Endometrial microvascular endothelial cells (primary cell): Measurements from ENCODE around the gene FARP2. TPM values are rescaled to one million over a fixed set of nuclear protein-coding genes. Genes with fewer than 3 reads are reported as not detected.
"Not testable (repeated sequence)": the region's sequence is repeated elsewhere in the genome, so short reads cannot be mapped to it uniquely, and the experiment has no call there.

Experiments
- in situ Hi-C: cut with HindIII; loops from 2 replicates; pipeline ENCODE4 v1.10.0; 2017; ENCODE audit warnings: low sequenced_read_pairs, low pct_unique_long_range_greater_than_20kb; ENCODE audit errors: inconsistent ontology term
- total RNA-seq: library from RNA; depleted of rRNA; stranded (reverse); fragments of >200 nt; gene quantifications from one replicate; pipeline ENCODE4 v1.2.3, GENCODE V29; 2015; ENCODE audit errors: inconsistent ontology term

Gene FARP2
- total RNA-seq, 1 donor from 2014 or later = 58.1 TPM

DNA sequence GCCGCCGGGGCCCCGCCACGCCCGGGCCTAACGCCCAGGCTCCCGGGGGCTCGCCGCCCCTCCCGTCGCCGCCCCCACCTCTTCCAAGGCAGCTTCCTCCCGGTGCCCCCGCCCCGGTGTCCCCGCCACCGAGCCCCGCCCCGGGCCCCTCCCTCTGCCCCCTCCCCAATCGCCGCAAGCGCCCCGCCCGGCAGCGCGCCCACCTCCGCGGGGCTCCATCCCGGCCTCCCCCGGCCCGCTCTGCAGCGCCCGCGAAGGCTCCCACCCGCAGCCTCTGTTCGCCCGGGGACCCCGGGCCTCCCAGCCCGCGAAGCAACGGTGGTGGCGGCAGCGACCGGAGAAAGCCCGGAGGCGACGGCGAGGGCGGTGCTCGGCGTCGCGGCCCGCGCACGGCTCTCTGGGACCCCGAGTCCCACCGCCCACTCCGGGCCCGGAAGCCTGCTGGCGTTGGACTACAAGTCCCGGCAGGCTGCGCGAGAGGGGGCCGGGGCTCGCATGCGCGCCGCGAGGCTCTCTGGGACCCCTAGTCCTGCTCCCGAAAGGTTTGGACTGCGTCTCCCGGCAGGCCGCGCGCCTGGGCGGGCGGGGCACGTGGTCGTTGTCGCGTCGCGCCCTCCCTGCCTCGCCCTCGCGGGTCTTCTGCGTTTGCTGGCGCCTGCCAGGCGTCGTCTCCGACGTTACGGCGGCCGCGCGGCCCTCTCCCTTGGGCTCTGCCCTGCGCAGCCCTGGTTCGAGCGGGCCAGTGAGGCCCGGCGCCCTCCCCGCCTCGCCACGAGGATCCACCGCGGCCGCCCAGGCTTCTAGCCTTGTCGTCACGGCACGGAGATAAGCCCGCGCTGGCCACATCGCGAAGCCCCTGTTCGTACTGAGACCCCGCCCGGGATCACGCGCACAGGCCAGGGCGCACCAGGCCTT lies 152.4 kb downstream of the FARP2 start, which contains the start of gene STK25:
Gene STK25, minus strand, starts transcription at position 345 of the 915 bp plus-strand sequence. CDS start 549 bp downstream, outside the sequence.
- in situ Hi-C loops = no loop called here

- in situ Hi-C loops = no loop called here
Observed at GRCh38 chr2:241509155-241509784, 153.2 kb downstream of the FARP2 start.

GRCh38 chr2:241511091-241511741 lies 155.1 kb downstream of the FARP2 start:
- in situ Hi-C loops = no loop called here

DNA sequence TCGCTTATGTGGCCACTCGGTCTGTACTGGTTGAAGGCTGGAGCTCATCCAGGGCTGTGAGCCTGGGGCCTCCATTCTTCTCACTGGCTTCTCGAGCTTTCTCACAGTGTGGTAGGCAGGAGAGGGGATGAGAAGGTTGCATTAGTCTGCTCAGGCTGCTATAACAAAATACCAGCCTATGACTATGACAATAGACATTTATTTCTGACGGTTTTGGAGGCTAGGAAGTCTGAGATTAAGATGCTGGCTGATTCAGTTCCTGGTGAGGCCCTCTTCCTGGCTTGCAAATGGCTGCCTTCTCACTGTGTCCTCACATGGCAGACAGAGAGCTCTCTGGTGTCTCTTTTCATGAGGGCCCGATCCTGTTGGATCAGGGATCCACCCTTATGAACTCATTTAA lies 158.5 kb downstream of the FARP2 start:
- in situ Hi-C loops = no loop called here

DNA sequence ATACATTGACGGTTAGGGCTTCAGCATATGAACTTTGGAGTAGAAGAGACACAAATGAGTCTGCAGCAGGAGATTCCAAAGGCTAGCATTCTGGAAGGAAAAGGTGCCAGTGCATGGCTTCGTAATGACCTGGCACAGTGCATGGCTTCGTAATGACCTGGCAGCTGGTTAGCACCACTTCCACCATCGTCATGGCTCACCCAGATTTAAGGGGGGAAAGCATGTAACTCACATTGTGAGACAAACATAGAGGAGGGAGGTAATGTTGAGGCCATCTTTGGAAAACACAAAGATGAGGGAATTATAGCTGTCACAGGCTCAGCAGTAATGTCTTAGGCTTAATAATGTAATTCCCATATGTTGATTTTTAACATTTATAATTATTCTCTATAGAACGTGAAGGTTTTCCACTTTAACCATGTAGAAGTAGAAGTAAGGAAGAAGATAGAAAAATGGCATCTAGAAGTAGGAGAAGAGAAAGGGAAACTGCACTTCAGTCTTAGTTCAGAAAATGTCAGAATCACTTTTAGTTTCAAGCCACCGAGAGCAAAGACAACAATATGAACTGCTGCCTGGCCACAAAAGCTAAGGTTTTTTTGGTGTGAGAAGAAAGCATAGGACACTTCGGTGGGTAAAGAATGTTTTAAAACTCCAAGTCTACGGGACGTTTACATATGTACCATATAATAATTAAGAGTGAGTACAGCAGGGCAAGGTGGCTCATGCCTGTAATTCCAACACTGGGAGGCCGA lies 159.1 kb downstream of the FARP2 start:
- in situ Hi-C loops = no loop called here

DNA sequence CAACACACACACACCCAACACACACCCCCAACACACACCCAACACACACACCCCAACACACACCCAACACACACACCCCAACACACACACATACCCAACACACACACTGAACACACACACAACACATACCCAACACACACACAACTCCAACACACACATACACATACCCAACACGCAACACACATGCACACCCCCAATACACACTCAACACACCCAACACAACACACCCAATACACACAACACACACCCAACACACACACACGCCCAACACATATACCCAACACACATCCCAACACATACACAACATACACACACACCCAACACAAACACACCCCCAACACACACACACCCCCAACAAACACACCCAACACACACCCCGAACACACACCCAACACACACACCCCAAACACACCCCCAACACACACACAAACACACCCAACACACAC lies 160.5 kb downstream of the FARP2 start:
- in situ Hi-C loops = no loop called here

DNA sequence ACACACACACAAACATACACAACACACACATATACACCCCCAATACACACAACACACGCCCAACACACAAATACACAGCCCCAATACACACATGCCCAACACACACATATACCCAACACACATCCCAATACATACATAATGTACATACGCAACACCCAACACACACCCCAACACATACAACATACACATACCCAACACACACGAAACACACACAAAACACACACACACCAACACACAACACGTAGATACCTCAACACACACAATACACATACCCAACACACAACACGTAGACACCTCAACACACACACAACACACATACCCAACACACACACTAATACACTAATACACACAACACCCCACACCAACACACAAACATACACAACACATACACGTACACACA lies 161.2 kb downstream of the FARP2 start:
- in situ Hi-C loops = no loop called here

GRCh38 chr2:241519669-241520068 lies 163.6 kb downstream of the FARP2 start:
- in situ Hi-C loops = no loop called here

- in situ Hi-C loops = no loop called here
Observed at GRCh38 chr2:241522477-241522876, 166.4 kb downstream of the FARP2 start.

DNA sequence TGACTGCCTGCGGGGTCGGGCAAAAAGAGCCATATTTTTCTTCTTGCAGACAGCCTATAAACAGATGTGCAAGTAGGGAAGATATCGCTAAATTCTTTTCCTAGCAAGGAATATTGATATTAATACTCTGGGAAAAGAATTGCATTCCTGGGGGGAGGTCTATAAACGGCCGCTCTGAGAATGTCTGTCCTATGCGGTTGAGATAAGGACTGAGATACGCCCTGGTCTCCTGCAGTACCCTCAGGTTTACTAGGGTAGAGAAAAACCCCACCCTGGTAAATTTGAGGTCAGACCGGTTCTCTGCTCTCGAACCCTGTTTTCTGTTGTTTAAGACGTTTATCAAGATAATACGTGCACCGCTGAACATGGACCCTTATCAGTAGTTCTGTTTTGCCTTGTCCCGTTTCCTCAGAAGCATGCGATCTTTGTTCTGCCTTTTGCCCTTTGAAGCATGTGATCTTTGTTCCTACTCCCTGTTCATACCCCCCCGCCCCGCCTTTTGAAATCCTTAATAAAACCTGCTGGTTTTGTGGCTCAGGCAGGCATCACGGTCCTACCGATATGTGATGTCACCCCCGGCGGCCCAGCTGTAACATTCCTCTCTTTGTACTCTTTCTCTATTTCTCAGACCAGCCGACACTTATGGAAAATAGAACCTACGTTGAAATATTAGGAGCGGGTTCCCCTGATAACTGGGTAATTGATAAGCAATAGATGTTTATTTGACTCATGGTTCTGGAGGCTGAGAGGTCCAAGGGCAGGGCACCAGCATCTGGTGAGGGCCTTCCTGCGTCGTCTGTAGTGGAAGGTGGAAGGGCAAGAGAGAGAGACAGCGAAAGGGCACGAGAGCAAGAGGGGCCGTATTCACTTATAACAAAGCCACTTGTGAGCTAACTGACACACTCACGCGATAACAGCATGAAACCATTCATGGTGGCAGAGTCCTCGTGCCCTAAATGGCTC lies 170.0 kb downstream of the FARP2 start:
- in situ Hi-C loops = not testable (repeated sequence)

GRCh38 chr2:241530571-241530970 lies 174.5 kb downstream of the FARP2 start:
- in situ Hi-C loops = no loop called here

- in situ Hi-C loops = no loop called here
Observed at GRCh38 chr2:241531161-241531722, 175.2 kb downstream of the FARP2 start.

DNA sequence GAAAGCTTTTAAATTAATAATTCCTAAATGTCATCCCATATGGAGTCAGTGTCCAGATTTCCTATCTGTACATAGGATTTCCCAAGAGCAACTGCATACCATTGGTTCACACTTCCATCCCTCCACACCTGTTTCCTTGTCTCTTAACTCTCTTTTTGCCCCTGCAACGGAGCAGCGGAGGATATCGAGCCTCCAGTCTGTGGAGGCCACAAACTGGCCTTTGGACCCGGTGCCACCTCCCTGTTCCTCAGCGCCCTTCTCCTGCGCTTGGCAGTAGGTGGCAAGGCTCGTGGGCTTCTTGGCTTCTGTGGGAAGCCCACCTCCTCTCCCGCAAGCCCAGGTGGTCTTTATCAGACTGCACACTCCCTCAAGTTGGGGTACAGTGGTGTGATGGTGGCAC lies 176.1 kb downstream of the FARP2 start:
- in situ Hi-C loops = no loop called here

DNA sequence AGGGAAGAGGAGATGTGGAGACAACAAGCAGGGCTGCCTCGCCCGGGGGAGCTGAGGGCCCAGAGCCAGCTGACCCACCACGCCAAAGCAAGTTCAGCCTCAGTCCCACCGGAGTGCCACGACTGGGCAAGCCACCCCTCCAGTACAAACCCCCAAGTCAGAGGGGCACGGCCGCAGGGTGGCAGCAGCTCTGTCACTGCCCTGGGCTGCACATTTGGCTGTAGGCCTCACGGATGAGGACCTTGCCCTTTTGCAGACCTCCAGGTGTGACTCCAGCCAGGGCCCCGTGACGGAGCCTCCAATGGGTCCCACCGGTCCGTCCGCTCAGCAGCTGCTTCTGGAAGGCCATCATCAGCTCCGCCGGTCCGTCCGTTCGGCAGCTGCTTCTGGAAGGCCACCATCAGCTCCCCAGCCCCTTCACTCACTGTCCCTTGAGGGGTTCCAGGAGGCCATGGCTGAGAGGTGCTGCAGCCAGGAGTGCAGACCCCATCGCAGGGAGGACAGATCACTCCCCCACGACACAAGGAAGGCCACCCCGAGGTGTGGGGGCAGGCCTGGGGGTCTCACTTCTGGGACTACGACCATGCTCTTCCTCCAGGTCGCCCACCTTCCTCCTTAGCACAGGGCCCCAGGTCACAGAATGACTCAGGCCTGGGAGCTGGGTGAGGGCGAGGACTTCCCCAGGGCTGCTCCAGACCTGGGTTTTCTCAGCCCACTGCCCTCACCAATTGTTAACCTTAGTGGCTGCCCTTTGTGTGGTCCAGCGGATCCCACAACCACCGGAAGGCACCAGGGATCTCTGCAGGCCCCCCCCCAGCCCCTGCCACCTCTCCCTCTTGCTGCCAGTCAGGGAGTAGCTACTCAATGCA lies 176.9 kb downstream of the FARP2 start:
- in situ Hi-C loops = no loop called here

- in situ Hi-C loops = no loop called here
Observed at GRCh38 chr2:241534293-241534692, 178.2 kb downstream of the FARP2 start.

- in situ Hi-C loops = no loop called here
Observed at GRCh38 chr2:241534701-241535375, 178.8 kb downstream of the FARP2 start.
